BE2C (cell line): ENCODE measurements around the gene FDX1.

Source experiments
- DNase-seq: peaks from one replicate; pipeline ENCODE4 v3.0.0-alpha.2; 2020
- H3K27me3 ChIP-seq: fragments of 250-450 bp; sonication (Bioruptor Pico); 2 replicates; pipeline ENCODE4 v1.5.1; 2020; ENCODE audit warnings: mild to moderate bottlenecking
- H3K36me3 ChIP-seq: fragments of 250-450 bp; sonication (Bioruptor Pico); 2 replicates; pipeline ENCODE4 v1.5.1; 2020; ENCODE audit warnings: mild to moderate bottlenecking
- H3K4me1 ChIP-seq: fragments of 250-450 bp; sonication (Bioruptor Pico); 2 replicates; pipeline ENCODE4 v1.5.1; 2020
- H3K4me3 ChIP-seq: 2 replicates; pipeline ENCODE4 v1.5.1; 2011; ENCODE audit warnings: low read depth, low read length
- H3K9me3 ChIP-seq: fragments of 250-450 bp; sonication (Bioruptor Pico); 2 replicates; pipeline ENCODE4 v1.5.1; 2020
- CTCF ChIP-seq: IDR thresholded peaks from 2 replicates; pipeline ENCODE4 v1.5.1; 2012; ENCODE audit warnings: mild to moderate bottlenecking, low read depth, low read length

Gene FDX1

GRCh38 chr11:110431051-110431672 is 1.4 kb downstream of the FDX1 start:
- TF ChIP-seq CTCF, result no peak
- H3K4me3 ChIP-seq, result peak overlapping the region; percentile 78
- no peak for DNase-seq

GRCh38 chr11:110431674-110432073 is 1.9 kb downstream of the FDX1 start:
- Histone ChIP-seq H3K36me3 (0 out of 2 replicates have a peak, but pooled peaks cover 3% of the 10 kb centered on the region), H3K4me1 (peaks cover 5% of the 10 kb centered on the region; the same call in 1 of the 2 replicates), H3K4me3 (peak overlapping the region; percentile 78), H3K9me3 (no peaks in the 10 kb centered on the region), H3K27me3 (no peaks in the 10 kb centered on the region)
- DNase-seq, result no peak
- TF ChIP-seq CTCF, result no peak

More at GRCh38 chr11:110431051-110431672, 1.4 kb downstream of the FDX1 start:
- H3K9me3 ChIP-seq, result no peaks in the 10 kb centered on the region
- no peaks in the 10 kb centered on the region for H3K27me3 ChIP-seq
- H3K4me1 ChIP-seq, result peaks cover 5% of the 10 kb centered on the region; the same call in 1 of the 2 replicates
- H3K36me3 ChIP-seq, result 0 out of 2 replicates have a peak, but pooled peaks cover 3% of the 10 kb centered on the region

- H3K36me3 ChIP-seq, result 0 out of 2 replicates have a peak, but pooled peaks cover 3% of the 10 kb centered on the region
Observed at GRCh38 chr11:110432713-110433392, 3.1 kb downstream of the FDX1 start.

GRCh38 chr11:110433393-110434333 is 3.9 kb downstream of the FDX1 start:
- peak; percentile 46; the same call in 1 of the 2 replicates for TF ChIP-seq CTCF
- DNase-seq, result no peak
- no peaks in the 10 kb centered on the region for H3K9me3 ChIP-seq
- 0 out of 2 replicates have a peak, but pooled peaks cover 5% of the 10 kb centered on the region for H3K36me3 ChIP-seq
- H3K4me1 ChIP-seq, result peaks cover 5% of the 10 kb centered on the region; the same call in 1 of the 2 replicates
- H3K4me3 ChIP-seq, result no peak overlapping the region
- H3K27me3 ChIP-seq, result no peaks in the 10 kb centered on the region

More at GRCh38 chr11:110432713-110433392, 3.1 kb downstream of the FDX1 start:
- no peak for TF ChIP-seq CTCF
- DNase-seq, result no peak
- Histone ChIP-seq H3K4me1 (peaks cover 5% of the 10 kb centered on the region; the same call in 1 of the 2 replicates), H3K4me3 (no peak overlapping the region), H3K27me3 (no peaks in the 10 kb centered on the region), H3K9me3 (no peaks in the 10 kb centered on the region)

GRCh38 chr11:110434952-110435779 is 5.4 kb downstream of the FDX1 start:
- Histone ChIP-seq H3K36me3 (0 out of 2 replicates have a peak, but pooled peaks cover 4% of the 10 kb centered on the region), H3K4me1 (peaks cover 5% of the 10 kb centered on the region; the same call in 1 of the 2 replicates), H3K27me3 (no peaks in the 10 kb centered on the region), H3K4me3 (no peak overlapping the region), H3K9me3 (no peaks in the 10 kb centered on the region)
- TF ChIP-seq CTCF, result peak; percentile 38
- DNase-seq, result no peak
